HepG2 (cell line): ENCODE data around the gene STK11. TPM values are rescaled to one million over a fixed set of nuclear protein-coding genes. Genes with fewer than 3 reads are reported as not detected.

Experiments used
- AKAP8 ChIP-seq: sonication (generic); formaldehyde crosslinking; IDR thresholded peaks from 2 replicates; pipeline ENCODE4 v1.5.1; 2020; ENCODE audit warnings: mild to moderate bottlenecking, missing genetic modification reagents
- EEA1 ChIP-seq: sonication (generic); formaldehyde crosslinking; IDR thresholded peaks from 2 replicates; pipeline ENCODE4 v1.5.1; 2020; ENCODE audit warnings: mild to moderate bottlenecking, missing genetic modification reagents, borderline replicate concordance
- GTF3A ChIP-seq: sonication (generic); formaldehyde crosslinking; conservative IDR thresholded peaks from 2 replicates; pipeline ENCODE4 v1.4.0; 2020; ENCODE audit warnings: mild to moderate bottlenecking, missing genetic modification reagents
- HMG20A ChIP-seq: IDR thresholded peaks from 2 replicates; pipeline ENCODE4 v1.6.1; 2016; ENCODE audit warnings: borderline replicate concordance
- HMG20B ChIP-seq: conservative IDR thresholded peaks from 2 replicates; pipeline ENCODE4 v1.6.1; 2016; ENCODE audit warnings: missing genetic modification reagents, missing compliant biosample characterization
- MAF1 ChIP-seq: sonication (generic); formaldehyde crosslinking; IDR thresholded peaks from 2 replicates; pipeline ENCODE4 v1.5.0; 2020; ENCODE audit warnings: missing genetic modification reagents, borderline replicate concordance
- PHF21A ChIP-seq: sonication (generic); formaldehyde crosslinking; IDR thresholded peaks from 2 replicates; pipeline ENCODE4 v1.5.0; 2020; ENCODE audit warnings: mild to moderate bottlenecking, missing genetic modification reagents
- SIN3A ChIP-seq: IDR thresholded peaks from 2 replicates; pipeline ENCODE4 v1.6.1; 2011; ENCODE audit warnings: low read depth, mild to moderate bottlenecking, control low read depth, low read length, borderline replicate concordance
- SP140L ChIP-seq: sonication (generic); formaldehyde crosslinking; IDR thresholded peaks from 2 replicates; pipeline ENCODE4 v1.4.0; 2020; ENCODE audit warnings: missing genetic modification reagents, borderline replicate concordance
- TAF15 ChIP-seq: fragments of 200-400 bp; formaldehyde crosslinking; IDR thresholded peaks from one replicate; pipeline ENCODE4 v1.6.1; 2018; ENCODE audit warnings: mild to moderate bottlenecking, low read depth, low read length; ENCODE audit not compliant: poor library complexity, severe bottlenecking
- TBL1XR1 ChIP-seq: fragments of 150-350 bp; IDR thresholded peaks from 2 replicates; pipeline ENCODE4 v1.6.1; 2014; ENCODE audit warnings: borderline replicate concordance, low read length; ENCODE audit not compliant: partially characterized antibody
- ZBTB26 ChIP-seq: IDR thresholded peaks from 2 replicates; pipeline ENCODE4 v1.6.1; 2016; ENCODE audit warnings: missing compliant biosample characterization, missing genetic modification reagents, borderline replicate concordance
- ZBTB40 ChIP-seq, 2 experiments: fragments of 450-650 bp in 1 of 2; sonication (generic) in 1 of 2; formaldehyde crosslinking in 1 of 2; IDR thresholded peaks; 2 replicates each; pipeline versions ENCODE4 v1.6.1 to v1.8.0; 2016 to 2022; ENCODE audit warnings: antibody characterized with exemption in 1 of 2, mild to moderate bottlenecking in 1 of 2, missing genetic modification reagents in 1 of 2
- ZFAT ChIP-seq: sonication (generic); formaldehyde crosslinking; conservative IDR thresholded peaks from 2 replicates; pipeline ENCODE4 v1.8.1; 2023; ENCODE audit warnings: missing genetic modification reagents, inconsistent platforms
- ZNF678 ChIP-seq: sonication (generic); formaldehyde crosslinking; IDR thresholded peaks from 2 replicates; pipeline ENCODE4 v1.4.0; 2020; ENCODE audit warnings: mild to moderate bottlenecking, missing genetic modification reagents
- ZNF784 ChIP-seq: sonication (generic); formaldehyde crosslinking; IDR thresholded peaks from 2 replicates; pipeline ENCODE4 v1.5.1; 2020; ENCODE audit warnings: missing genetic modification reagents, mild to moderate bottlenecking, borderline replicate concordance
- ZNF891 ChIP-seq: sonication (generic); formaldehyde crosslinking; IDR thresholded peaks from 2 replicates; pipeline ENCODE4 v1.5.0; 2020; ENCODE audit warnings: mild to moderate bottlenecking, missing genetic modification reagents
- polyA plus RNA-seq, 8 experiments: library from polyadenylated mRNA; depleted of rRNA in 3 of 8; stranded (reverse) in 7 of 8; unstranded in 1 of 8; fragments of >200 nt; fragmentation: Illumina TruSeq in 4 of 8; extraction: Trizol in 4 of 8; gene quantifications; 2 replicates each; pipeline versions ENCODE4 v1.2.1 to v1.2.3, GENCODE V29; 2011 to 2016; ENCODE audit warnings: low read depth in 4 of 8, missing spikeins in 1 of 8, mixed read lengths in 1 of 8; ENCODE audit not compliant: insufficient read depth in 1 of 8
- total RNA-seq, 5 experiments: library from RNA; depleted of rRNA; stranded (reverse); fragments of >200 nt; fragmentation: Illumina TruSeq; extraction: Trizol; gene quantifications; 2 replicates each; pipeline ENCODE4 v1.2.3, GENCODE V29; 2016; ENCODE audit warnings: low read depth in 1 of 5

STK11 gene
- total and polyA plus RNA-seq, 2 of the 13 experiments (the other 11 are each of a cell fraction or from before 2014, with no cell fraction given), result 27.5 to 43.6 TPM

- TF ChIP-seq ZBTB40 (IDR thresholded peaks at IDR 0.05), result no peak
- TF ChIP-seq ZBTB40 (CRISPR knock-in tag; IDR thresholded peaks at IDR 0.05), result no peak
- TF ChIP-seq TBL1XR1, result no peak
- no peak for TF ChIP-seq GTF3A (CRISPR knock-in tag)
- peak; percentile 74; the same call in 1 of the 2 replicates for TF ChIP-seq AKAP8
- 0 out of 2 replicates have a peak, but pooled peaks have one; percentile 9 for TF ChIP-seq ZNF891 (CRISPR knock-in tag)
- TF ChIP-seq MAF1 (CRISPR knock-in tag), result no peak
- no peak; the same call in 1 of the 2 replicates for TF ChIP-seq ZBTB26 (CRISPR knock-in tag)
- no peak for TF ChIP-seq EEA1 (CRISPR knock-in tag)
- TF ChIP-seq ZNF678 (CRISPR knock-in tag), result no peak
- TF ChIP-seq TAF15, result no peak
- TF ChIP-seq ZFAT (CRISPR knock-in tag), result no peak
- peak; percentile 49; the same call in 1 of the 2 replicates for TF ChIP-seq SIN3A
- no peak for TF ChIP-seq HMG20A (CRISPR knock-in tag)
- TF ChIP-seq HMG20B (CRISPR knock-in tag), result no peak
- 0 out of 2 replicates have a peak, but pooled peaks have one; percentile 20 for TF ChIP-seq PHF21A (CRISPR knock-in tag)
- no peak for TF ChIP-seq ZNF784 (CRISPR knock-in tag)
- TF ChIP-seq SP140L (CRISPR knock-in tag), result no peak
Measured at GRCh38 chr19:1269478-1270212, 64.1 kb downstream of the STK11 start (continued).
